Liver (tissue), 9 donors: ENCODE results near the gene TREML2. TPM values are rescaled to one million over a fixed set of nuclear protein-coding genes. Genes with fewer than 3 reads are reported as not detected.

Experiments
- DNase-seq: peaks from one replicate; pipeline ENCODE4 v3.0.0-alpha.2; 2017; ENCODE audit warnings: low spot score
- H3K27ac ChIP-seq, 2 donors: one replicate each; pipeline ENCODE4 v1.7.0; 2013; ENCODE audit warnings: inconsistent platforms in 2 of 2, low read length in 2 of 2, control low read depth in 1 of 2, low read depth in 1 of 2, mild to moderate bottlenecking in 1 of 2
- H3K27me3 ChIP-seq, 4 donors: one replicate each; pipeline versions ENCODE4 v1.6.1 to v1.7.0; 2013; ENCODE audit warnings: low read length in 3 of 4, inconsistent platforms in 1 of 4, mild to moderate bottlenecking in 1 of 4, moderate library complexity in 1 of 4; ENCODE audit not compliant: control insufficient read depth in 4 of 4, insufficient read depth in 4 of 4
- H3K36me3 ChIP-seq, 4 donors: one replicate each; pipeline versions ENCODE4 v1.6.1 to v1.7.0; 2013; ENCODE audit warnings: low read length in 3 of 4, mild to moderate bottlenecking in 3 of 4, low read depth in 1 of 4, moderate library complexity in 1 of 4; ENCODE audit not compliant: control insufficient read depth in 4 of 4, insufficient read depth in 3 of 4
- H3K4me1 ChIP-seq, 4 donors: one replicate each; pipeline versions ENCODE4 v1.6.1 to v1.7.0; 2013; ENCODE audit warnings: low read length in 3 of 4, mild to moderate bottlenecking in 3 of 4, moderate library complexity in 1 of 4; ENCODE audit not compliant: control insufficient read depth in 4 of 4, insufficient read depth in 4 of 4
- H3K4me3 ChIP-seq, 3 donors: one replicate each; pipeline versions ENCODE4 v1.6.1 to v1.7.0; 2013; ENCODE audit warnings: low read length in 3 of 3, control low read depth in 1 of 3, low read depth in 1 of 3, mild to moderate bottlenecking in 1 of 3
- H3K9ac ChIP-seq, 2 donors: one replicate each; pipeline ENCODE4 v1.7.0; 2013; ENCODE audit warnings: low read length in 2 of 2, mild to moderate bottlenecking in 2 of 2, moderate library complexity in 2 of 2, control low read depth in 1 of 2, low read depth in 1 of 2
- H3K9me3 ChIP-seq, 4 donors: one replicate each; pipeline versions ENCODE4 v1.6.1 to v1.7.0; 2013; ENCODE audit warnings: low read length in 3 of 4; ENCODE audit not compliant: control insufficient read depth in 4 of 4
- ATF3 ChIP-seq: IDR thresholded peaks from 2 replicates; pipeline ENCODE4 v1.6.1; 2016; ENCODE audit warnings: antibody characterized with exemption
- CTCF ChIP-seq: fragments of 150-350 bp; IDR thresholded peaks from 2 replicates; pipeline ENCODE4 v1.5.1; 2017; ENCODE audit warnings: improper control_type of control experiment, low read depth, low read length; ENCODE audit not compliant: missing input control
- EGR1 ChIP-seq, 2 donors: IDR thresholded peaks; 2 replicates each; pipeline ENCODE4 v1.6.1; 2016 to 2018; ENCODE audit warnings: antibody characterized with exemption in 2 of 2, low read depth in 2 of 2
- FOXA1 ChIP-seq: IDR thresholded peaks from 2 replicates; pipeline ENCODE4 v1.6.1; 2016; ENCODE audit warnings: antibody characterized with exemption
- HNF4A ChIP-seq, 2 donors: conservative IDR thresholded peaks; 2 replicates each; pipeline ENCODE4 v1.6.1; 2016; ENCODE audit warnings: antibody characterized with exemption in 2 of 2, mild to moderate bottlenecking in 2 of 2
- HNF4G ChIP-seq: IDR thresholded peaks from 2 replicates; pipeline ENCODE4 v1.6.1; 2016; ENCODE audit warnings: antibody characterized with exemption
- JUND ChIP-seq, 2 donors: IDR thresholded peaks; 2 replicates each; pipeline ENCODE4 v1.6.1; 2016; ENCODE audit warnings: antibody characterized with exemption in 2 of 2
- NR2F2 ChIP-seq: IDR thresholded peaks from 2 replicates; pipeline ENCODE4 v1.6.1; 2016; ENCODE audit warnings: antibody characterized with exemption
- RAD21 ChIP-seq, 2 donors: IDR thresholded peaks; 2 replicates each; pipeline ENCODE4 v1.6.1; 2016; ENCODE audit warnings: antibody characterized with exemption in 2 of 2, mild to moderate bottlenecking in 2 of 2
- REST ChIP-seq: IDR thresholded peaks from 2 replicates; pipeline ENCODE4 v1.6.1; 2016; ENCODE audit warnings: antibody characterized with exemption, mild to moderate bottlenecking
- RXRA ChIP-seq, 2 donors: IDR thresholded peaks; 2 replicates each; pipeline ENCODE4 v1.6.1; 2017 to 2018; ENCODE audit warnings: antibody characterized with exemption in 2 of 2, mild to moderate bottlenecking in 1 of 2
- TAF1 ChIP-seq: conservative IDR thresholded peaks from 2 replicates; pipeline ENCODE4 v1.6.1; 2016; ENCODE audit warnings: antibody characterized with exemption, mild to moderate bottlenecking
- WGBS: extraction: QIAGEN DNeasy Blood & Tissue Kit; methylation state at CpG from one replicate; pipeline ENCODE4 v1.1.7; 2013; 5-methylcytosine and 5-hydroxymethylcytosine counted together
- polyA plus RNA-seq, 2 donors: library from polyadenylated mRNA; stranded (reverse) in 1 of 2; unstranded in 1 of 2; fragments of 200-250 nt in 1 of 2; fragments of >200 nt in 1 of 2; fragmentation: Nextera tagmentation in 1 of 2; extraction: Ambion mirVana in 1 of 2; gene quantifications; one replicate each; pipeline versions ENCODE4 v1.2.1 to v1.2.3, GENCODE V29; 2013 to 2015
- total RNA-seq, 2 donors: library from RNA; depleted of rRNA; stranded (reverse); fragments of >200 nt; gene quantifications; one replicate each; pipeline ENCODE4 v1.2.3, GENCODE V29; 2014
- donor health status: healthy.
- donor health status: healthy.
- donor health status: healthy.
- donor health status: healthy.
- donor health status: healthy.

Gene TREML2
- total and polyA plus RNA-seq, 4 donors, result 0.03 to 9.8 (median 0.23) TPM

- H3K27ac ChIP-seq, result no peak overlapping the region
- WGBS, result 25% methylated on average over 3 of the region's 3 CpGs
- peaks cover 0 to under 1% (median 0%) of the 10 kb centered on the region in 4 donors for H3K27me3 ChIP-seq
- no peak overlapping the region for H3K4me3 ChIP-seq
- no peaks in the 10 kb centered on the region for H3K36me3 ChIP-seq
- no peak for DNase-seq
- no peak overlapping the region for H3K9ac ChIP-seq
- TF ChIP-seq CTCF (no peak), NR2F2 (no peak), HNF4A (conservative IDR thresholded peaks at IDR 0.05) (no peak), FOXA1 (no peak), RXRA (IDR thresholded peaks at IDR 0.05) (no peak), TAF1 (no peak), JUND (IDR thresholded peaks at IDR 0.05) (no peak), EGR1 (IDR thresholded peaks at IDR 0.05; ENCODE audit: low read depth in 2 of 2) (no peak), REST (no peak), ATF3 (no peak), HNF4G (no peak)
- H3K9me3 ChIP-seq, result no peaks in the 10 kb centered on the region
- H3K4me1 ChIP-seq, result no peaks in the 10 kb centered on the region
These were observed 29.0 kb downstream of the TREML2 start for GRCh38 chr6:41171908-41172307.

GRCh38 chr6:41170547-41171160, 30.3 kb downstream of the TREML2 start:
- no peaks in the 10 kb centered on the region for H3K4me1 ChIP-seq
- TF ChIP-seq RXRA (IDR thresholded peaks at IDR 0.05) (no peak), REST (no peak), NR2F2 (no peak), RAD21 (IDR thresholded peaks at IDR 0.05) (no peak), JUND (IDR thresholded peaks at IDR 0.05) (no peak)

More at GRCh38 chr6:41170547-41171160, 30.3 kb downstream of the TREML2 start:
- WGBS, result 68% methylated on average over 4 of the region's 4 CpGs
- no peak overlapping the region for H3K27ac ChIP-seq
- no peaks in the 10 kb centered on the region for H3K9me3 ChIP-seq
- H3K4me3 ChIP-seq, result no peak overlapping the region
- peak; percentile 6 for DNase-seq
- H3K36me3 ChIP-seq, result no peaks in the 10 kb centered on the region
- H3K9ac ChIP-seq, result no peak overlapping the region
- H3K27me3 ChIP-seq, result peaks cover 0 to 3% (median 0%) of the 10 kb centered on the region in 4 donors
